ENCODE measurements around the gene GRK4. TPM values are rescaled to one million over a fixed set of nuclear protein-coding genes. Genes with fewer than 3 reads are reported as not detected.

GRK4 gene
- total and polyA plus RNA-seq, 2 of the 8 experiments (the other 6 are each of a cell fraction or from before 2014, with no cell fraction given) = 0.77 to 1.8 TPM

- no peaks in the 10 kb centered on the region for H4K20me1 ChIP-seq (replicated peaks in 1 of 2; ENCODE audit: control insufficient read depth in 1 of 2, insufficient read depth in 2 of 2, low read length in 2 of 2)
- H3K9ac ChIP-seq (replicated peaks in 1 of 4; ENCODE audit: extremely low read depth in 1 of 4, low read depth in 3 of 4, low read length in 3 of 4) = no peak overlapping the region
- H2AFZ ChIP-seq (ENCODE audit: low read length) = no peak overlapping the region
- H2BK15ac ChIP-seq (ENCODE audit: low read length) = no peak overlapping the region
- peaks cover 0 to 2% of the 10 kb centered on the region in 2 experiments; a peak in 1 of 4 replicates for H3K9me3 ChIP-seq (ENCODE audit: insufficient read depth in 2 of 2, low read depth in 1 of 2, low read length in 1 of 2)
- H3K23ac ChIP-seq (ENCODE audit: insufficient read length) = no peak overlapping the region
- no peak overlapping the region for H2BK5ac ChIP-seq (ENCODE audit: low read depth, low read length)
- no peak overlapping the region for H2BK120ac ChIP-seq (replicated peaks; ENCODE audit: low read depth, low read length)
- H2BK12ac ChIP-seq (ENCODE audit: low read depth, low read length) = no peak overlapping the region
- H4K91ac ChIP-seq (replicated peaks; ENCODE audit: insufficient read length, low read length) = no peak overlapping the region
- H3K36me3 ChIP-seq (ENCODE audit: control insufficient read depth in 2 of 4, insufficient read depth in 4 of 4, low read length in 3 of 4) = no peaks in the 10 kb centered on the region
- H3K56ac ChIP-seq (replicated peaks; ENCODE audit: insufficient read length, low read depth, low read length) = no peak overlapping the region
- H2BK20ac ChIP-seq (ENCODE audit: low read length) = no peak overlapping the region
- no peak overlapping the region for H3K18ac ChIP-seq (ENCODE audit: extremely low read depth, low read length)
- CTCF ChIA-PET (ENCODE audit: partially characterized antibody) = interaction anchor here (1.5 to 10.2 kb wide), 2 partner anchors 12 to 46 kb away, joined by 3 to 57 read pairs; no protein-coding TSS in a partner anchor
- 99% methylated on average over 4 of the region's 4 CpGs; no CpG with 5 or more reads in 1 of the 2 experiments for WGBS, 2 experiments (ENCODE audit: extremely low coverage in 1 of 2, insufficient coverage in 1 of 2, insufficient read length in 1 of 2, insufficient replicate concordance in 2 of 2, low coverage in 1 of 2, low lambda C conversion rate in 2 of 2, missing lambda C conversion rate in 1 of 2)
- no peak overlapping the region for H3K14ac ChIP-seq (ENCODE audit: insufficient read length)
- H3K4ac ChIP-seq (replicated peaks; ENCODE audit: insufficient read length, low read depth, low read length) = no peak overlapping the region
- no peak overlapping the region for H4K5ac ChIP-seq (ENCODE audit: insufficient read length, low read depth, low read length)
- H3K4me3 ChIP-seq (ENCODE audit: extremely low read depth in 1 of 4, insufficient read depth in 2 of 4, low read depth in 3 of 4, low read length in 4 of 4) = no peak overlapping the region
- TF ChIP-seq PHF8 (conservative IDR thresholded peaks at IDR 0.05; ENCODE audit: low read depth, low read length) = no peak
- no peak for TF ChIP-seq MAX (IDR thresholded peaks at IDR 0.05)
- no peak for TF ChIP-seq MAFK (IDR thresholded peaks at IDR 0.05; ENCODE audit: low read depth, low read length)
- no peak for TF ChIP-seq POLR2AphosphoS5 (IDR thresholded peaks at IDR 0.05; ENCODE audit: low read depth, low read length)
- TF ChIP-seq SP2 (IDR thresholded peaks at IDR 0.05; ENCODE audit: low read length) = no peak
- no peak for TF ChIP-seq CHD1 (IDR thresholded peaks at IDR 0.05; ENCODE audit: low read depth, low read length)
- TF ChIP-seq NRF1 (IDR thresholded peaks at IDR 0.05; ENCODE audit: low read depth, low read length) = no peak
- TF ChIP-seq NANOG (IDR thresholded peaks at IDR 0.05; ENCODE audit: insufficient read depth, low read depth, low read length, poor library complexity, severe bottlenecking) = no peak
- H3K23me2 ChIP-seq (ENCODE audit: low read depth, low read length) = no peaks in the 10 kb centered on the region
- H3K4me1 ChIP-seq (replicated peaks in 1 of 4; ENCODE audit: control insufficient read depth in 3 of 4, insufficient read depth in 4 of 4, low read length in 3 of 4) = no peaks in the 10 kb centered on the region
- no peaks in the 10 kb centered on the region for H3K27me3 ChIP-seq (replicated peaks in 1 of 4; ENCODE audit: control insufficient read depth in 3 of 4, extremely low read depth in 1 of 4, insufficient read depth in 3 of 4, low read length in 3 of 4)
- H4K8ac ChIP-seq (ENCODE audit: extremely low read depth, insufficient read depth, low read length) = no peak overlapping the region
- DNase-seq (ENCODE audit: low read depth in 1 of 2, low spot score in 2 of 2) (no peak), FAIRE-seq (no peak)
- H3K79me1 ChIP-seq (ENCODE audit: low read depth, low read length) = no peaks in the 10 kb centered on the region
- H3K79me2 ChIP-seq (ENCODE audit: control insufficient read depth in 1 of 2, insufficient read depth in 2 of 2, low read length in 2 of 2) = no peaks in the 10 kb centered on the region
- no peak overlapping the region for H3K4me2 ChIP-seq (ENCODE audit: insufficient read depth in 1 of 2, low read depth in 2 of 2, low read length in 2 of 2)
- no peak overlapping the region for H3K27ac ChIP-seq (ENCODE audit: low read depth, low read length)
- POLR2A ChIA-PET (ENCODE audit: partially characterized antibody) = no interaction called here
- H2AK5ac ChIP-seq (ENCODE audit: low read depth, low read length) = no peak overlapping the region
Observed at GRCh38 chr4:2991243-2991642, 27.9 kb downstream of the GRK4 start.
